ENCODE results near the gene MPP2.

Gene MPP2

GRCh38 chr17:43856141-43856540, 51.2 kb downstream of the MPP2 start:
- no peak for TF ChIP-seq CTCF (IDR thresholded peaks at IDR 0.05; ENCODE audit: low read length, missing control alignments)
- H3K4me3 ChIP-seq (replicated peaks; ENCODE audit: low read depth, low read length), result no peak overlapping the region
- no peak for DNase-seq (ENCODE audit: low read depth)

GRCh38 chr17:43855061-43855460, 52.3 kb downstream of the MPP2 start:
- no peak for TF ChIP-seq CTCF (IDR thresholded peaks at IDR 0.05; ENCODE audit: low read length, missing control alignments)
- no peak overlapping the region for H3K4me3 ChIP-seq (replicated peaks; ENCODE audit: low read depth, low read length)
- DNase-seq (ENCODE audit: low read depth), result no peak

- no peak for TF ChIP-seq CTCF (IDR thresholded peaks at IDR 0.05; ENCODE audit: low read length, missing control alignments)
- no peak for DNase-seq (ENCODE audit: low read depth)
Measured at GRCh38 chr17:43854498-43854897, 52.8 kb downstream of the MPP2 start.

GRCh38 chr17:43853546-43853945, 53.8 kb downstream of the MPP2 start:
- DNase-seq (ENCODE audit: low read depth), result no peak
- H3K4me3 ChIP-seq (replicated peaks; ENCODE audit: low read depth, low read length), result no peak overlapping the region
- TF ChIP-seq CTCF (IDR thresholded peaks at IDR 0.05; ENCODE audit: low read length, missing control alignments), result no peak

More at GRCh38 chr17:43854498-43854897, 52.8 kb downstream of the MPP2 start:
- no peak overlapping the region for H3K4me3 ChIP-seq (replicated peaks; ENCODE audit: low read depth, low read length)

GRCh38 chr17:43852571-43852970, 54.8 kb downstream of the MPP2 start:
- H3K4me3 ChIP-seq (replicated peaks; ENCODE audit: low read depth, low read length), result no peak overlapping the region
- DNase-seq (ENCODE audit: low read depth), result no peak
- no peak for TF ChIP-seq CTCF (IDR thresholded peaks at IDR 0.05; ENCODE audit: low read length, missing control alignments)

- DNase-seq (ENCODE audit: low read depth), result no peak
- TF ChIP-seq CTCF (IDR thresholded peaks at IDR 0.05; ENCODE audit: low read length, missing control alignments), result no peak
- no peak overlapping the region for H3K4me3 ChIP-seq (replicated peaks; ENCODE audit: low read depth, low read length)
Measured at GRCh38 chr17:43849116-43849515, 58.2 kb downstream of the MPP2 start.

- no peak for TF ChIP-seq CTCF (IDR thresholded peaks at IDR 0.05; ENCODE audit: low read length, missing control alignments)
- no peak for DNase-seq (ENCODE audit: low read depth)
- H3K4me3 ChIP-seq (replicated peaks; ENCODE audit: low read depth, low read length), result no peak overlapping the region
Measured at GRCh38 chr17:43848601-43849000, 58.7 kb downstream of the MPP2 start.

All from fibroblast of pulmonary artery (primary cell).